HCEC 1CT (cell line): ENCODE measurements around the gene DNASE1L2.
"Not testable (repeated sequence)": the region's sequence is repeated elsewhere in the genome, so short reads cannot be mapped to it uniquely, and the experiment has no call there.

Experiments
- DNase-seq: peaks from one replicate; pipeline ENCODE4 v3.0.0-alpha.2; 2017

The DNASE1L2 gene

GRCh38 chr16:2242598-2242997 lies 6.4 kb downstream of the DNASE1L2 start:
- no peak for DNase-seq

DNA sequence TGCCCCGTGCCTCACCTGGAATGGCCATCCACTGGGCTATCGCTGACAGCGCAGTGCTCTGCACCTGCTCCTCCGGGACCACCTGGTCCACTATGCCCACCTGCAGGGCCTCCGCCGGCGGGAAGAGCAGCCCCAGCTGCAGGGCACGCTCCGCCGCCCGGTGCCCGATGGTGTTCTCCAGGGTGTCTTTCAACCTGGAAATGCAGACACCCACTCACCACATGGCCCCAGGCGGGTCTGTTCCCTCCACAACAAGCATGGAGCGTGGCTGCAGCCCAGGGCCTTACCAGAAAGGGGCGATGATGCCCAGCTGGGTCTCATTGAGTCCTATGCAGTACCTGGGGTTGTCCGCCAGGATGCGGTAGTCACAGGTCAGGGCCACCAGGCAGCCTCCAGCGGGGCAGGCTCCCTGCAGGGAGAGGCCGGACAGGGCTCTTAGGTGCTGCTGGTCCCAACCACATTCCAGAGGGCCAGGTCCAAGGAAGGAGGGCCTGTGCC lies 6.8 kb downstream of the DNASE1L2 start:
- DNase-seq = no peak

GRCh38 chr16:2243781-2244180 lies 7.5 kb downstream of the DNASE1L2 start:
- DNase-seq = no peak

DNA sequence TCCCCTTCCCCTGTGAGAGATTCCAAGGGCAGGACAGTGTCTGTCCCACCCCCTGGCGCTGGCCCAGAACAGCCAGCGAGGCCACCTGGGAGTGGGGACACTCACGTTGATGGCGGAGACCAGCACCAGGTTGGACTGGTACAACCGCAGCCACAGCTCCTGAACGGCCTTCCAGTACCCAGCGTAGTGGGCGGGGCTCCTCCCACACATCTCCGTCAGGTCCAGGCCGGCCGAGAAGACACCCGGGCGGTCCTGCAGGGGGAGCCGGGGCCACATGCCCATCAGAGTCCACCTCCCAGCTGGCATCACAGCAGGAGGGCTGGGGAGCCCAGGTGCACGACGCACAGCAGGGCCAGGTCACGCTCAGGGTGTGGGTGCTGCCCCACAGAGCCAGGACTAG lies 8.1 kb downstream of the DNASE1L2 start:
- DNase-seq = no peak

DNA sequence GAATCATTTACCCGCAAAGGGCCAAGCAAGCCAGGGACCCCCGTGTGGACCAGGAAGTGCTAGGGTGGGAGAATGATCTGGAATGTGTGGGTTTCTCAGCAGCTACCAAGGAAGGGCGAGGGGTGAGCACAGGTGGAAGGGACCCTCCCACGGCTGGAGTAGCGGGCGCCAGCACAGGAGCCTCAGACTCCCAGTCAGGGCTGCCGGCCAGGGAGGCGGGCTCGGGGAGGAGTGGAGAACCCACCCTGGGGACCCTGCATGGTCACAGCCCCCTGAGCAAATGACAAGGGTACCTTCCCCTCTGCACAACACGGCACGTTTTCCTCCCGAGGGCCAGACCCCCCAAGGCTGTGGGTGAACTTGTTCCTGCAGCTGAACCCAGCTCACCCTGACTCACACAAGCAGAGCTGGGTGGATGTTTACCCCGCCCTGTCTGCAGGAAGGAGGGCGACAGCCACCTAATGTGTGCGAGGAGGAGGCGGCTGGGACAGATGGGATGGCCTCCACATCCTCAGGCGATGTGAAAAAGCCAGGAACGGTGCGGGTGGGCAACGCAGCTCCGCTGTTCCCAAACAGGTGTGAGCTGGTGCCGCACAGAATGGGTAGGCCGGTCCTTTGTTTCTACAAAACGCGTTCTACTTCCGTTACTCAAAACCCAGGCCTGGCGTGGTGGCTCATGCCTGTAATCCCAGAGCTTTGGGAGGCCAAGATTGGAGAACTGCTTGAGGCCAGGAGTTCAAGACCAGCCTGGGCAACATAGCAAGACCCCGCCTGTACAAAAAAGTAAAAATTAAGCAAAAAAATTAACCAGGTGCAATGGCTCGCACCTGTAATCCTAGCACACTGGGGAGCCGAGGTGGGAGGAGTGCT lies 8.9 kb downstream of the DNASE1L2 start:
- DNase-seq = no peak

DNA sequence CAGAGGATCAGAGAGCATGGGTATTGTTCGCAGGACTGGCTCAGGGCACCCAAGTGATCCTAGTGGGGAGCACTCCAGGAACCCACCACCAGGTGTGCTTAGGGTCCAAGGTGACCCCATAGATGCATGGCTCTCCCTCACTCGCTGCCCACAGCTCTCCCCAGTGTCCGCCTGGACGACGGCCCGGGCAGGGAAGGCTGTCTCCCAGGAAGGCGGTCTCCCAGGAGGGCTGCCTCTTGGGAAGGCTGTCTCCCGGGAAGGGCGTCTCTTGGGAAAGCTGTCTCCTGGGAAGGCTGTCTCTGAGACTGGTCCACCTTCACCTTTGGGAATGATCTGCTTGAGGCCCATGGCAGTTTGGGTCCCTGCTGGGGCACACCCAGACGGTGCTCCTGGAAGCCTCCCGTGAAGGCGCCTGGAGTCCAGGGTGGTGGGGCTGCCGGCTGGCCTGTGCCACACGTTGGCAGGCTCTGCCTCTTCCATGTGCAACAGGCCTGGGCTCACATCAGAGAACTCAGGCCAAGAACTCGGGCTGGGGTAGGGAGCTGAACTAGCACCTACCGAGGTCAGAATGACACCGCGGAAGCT lies 10.1 kb downstream of the DNASE1L2 start:
- no peak for DNase-seq

GRCh38 chr16:2250652-2251295 lies 14.5 kb downstream of the DNASE1L2 start:
- DNase-seq = peak; percentile 14

DNA sequence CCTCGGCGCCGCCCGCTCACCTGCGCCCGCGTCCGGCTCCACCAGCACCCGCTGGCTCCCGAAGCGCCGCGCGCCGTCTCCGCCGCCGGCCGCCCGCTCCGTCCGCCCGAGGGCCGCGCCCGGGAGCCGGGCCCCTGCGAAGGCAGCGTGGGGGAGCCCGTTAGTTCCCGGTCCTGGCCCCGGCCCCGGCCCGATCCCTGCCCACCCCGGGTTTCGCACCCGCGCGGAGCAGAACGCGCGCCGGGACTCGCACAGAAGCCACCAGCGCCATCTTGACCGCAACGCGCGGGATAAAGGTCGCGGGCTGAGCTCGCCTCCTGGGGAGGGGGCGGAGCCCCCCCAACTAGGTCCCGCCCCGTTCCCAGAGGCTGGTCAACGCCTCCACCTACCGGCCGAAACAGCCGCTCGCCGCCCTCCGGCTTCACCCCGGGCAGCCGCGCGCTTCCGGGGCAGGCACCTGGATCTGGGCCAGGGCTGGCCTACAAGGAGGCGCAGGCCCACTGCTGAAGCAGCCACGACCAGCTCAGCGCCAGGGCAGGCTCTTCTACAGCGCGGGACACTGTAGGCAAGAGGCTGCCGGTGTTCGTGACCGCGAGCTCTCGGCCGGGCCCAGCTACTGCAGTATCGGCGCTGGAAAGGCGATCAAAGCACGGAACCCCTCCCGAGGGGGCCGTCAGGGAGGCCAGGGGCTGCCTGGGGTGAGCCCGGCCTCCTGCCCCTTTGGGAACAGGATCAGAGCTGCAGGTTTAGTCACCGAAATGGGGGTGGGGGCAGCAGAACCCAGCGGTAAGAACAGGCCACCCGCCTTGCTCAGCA lies 15.3 kb downstream of the DNASE1L2 start, which contains the start of gene ECI1:
Gene ECI1, minus strand, starts transcription at position 292 of the 816 bp plus-strand sequence. Its CDS starts 21 bp downstream, at position 271.
- peak; percentile 95 for DNase-seq

- DNase-seq = no peak
Measured at GRCh38 chr16:2252806-2253148, 16.5 kb downstream of the DNASE1L2 start.

GRCh38 chr16:2253293-2253692 lies 17.0 kb downstream of the DNASE1L2 start:
- no peak for DNase-seq

GRCh38 chr16:2256531-2257140 lies 20.4 kb downstream of the DNASE1L2 start:
- DNase-seq = no peak

DNA sequence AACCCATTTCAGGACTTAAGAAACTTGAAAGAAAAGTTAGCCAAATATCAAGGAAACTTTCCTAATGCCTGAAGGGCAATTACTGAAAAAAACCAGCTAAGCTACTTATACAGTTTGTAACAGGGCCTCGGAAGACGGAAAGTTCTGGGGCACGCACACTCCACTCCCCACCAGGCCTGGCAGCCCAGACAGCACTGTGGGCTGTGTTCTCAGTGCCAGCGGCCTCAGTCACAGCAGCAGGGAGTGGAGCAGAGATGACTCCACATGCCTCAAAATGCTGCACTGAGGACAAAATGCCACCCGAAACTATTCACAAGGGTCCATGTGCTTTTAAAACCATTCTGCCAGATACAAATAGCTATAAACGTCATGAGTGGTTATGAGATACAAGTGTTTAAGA lies 21.5 kb downstream of the DNASE1L2 start:
- no peak for DNase-seq

- DNase-seq = not testable (repeated sequence)
Measured at GRCh38 chr16:2258530-2258929, 22.3 kb downstream of the DNASE1L2 start.

GRCh38 chr16:2260250-2260649 lies 24.0 kb downstream of the DNASE1L2 start:
- no peak for DNase-seq

DNA sequence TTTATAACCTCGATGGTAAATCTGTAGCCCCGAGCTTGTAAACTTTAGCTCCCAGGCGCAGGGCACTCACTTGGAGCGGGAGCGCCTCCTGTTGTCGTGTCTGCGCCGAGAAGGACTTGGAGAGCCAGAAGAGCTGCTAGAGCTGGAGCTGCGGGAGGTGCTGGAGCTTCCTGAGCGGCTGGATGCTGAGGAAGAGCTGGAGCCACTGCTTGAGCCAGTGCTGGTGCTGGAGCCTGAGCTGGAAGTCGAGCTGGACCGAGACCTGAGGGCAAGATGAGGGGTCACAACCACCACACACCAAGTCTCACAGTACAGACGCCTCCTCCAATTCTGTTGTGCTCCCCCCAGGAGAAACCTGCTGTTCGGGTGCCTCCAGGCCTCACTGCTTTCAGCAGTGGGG lies 26.8 kb downstream of the DNASE1L2 start:
- not testable (repeated sequence) for DNase-seq

DNA sequence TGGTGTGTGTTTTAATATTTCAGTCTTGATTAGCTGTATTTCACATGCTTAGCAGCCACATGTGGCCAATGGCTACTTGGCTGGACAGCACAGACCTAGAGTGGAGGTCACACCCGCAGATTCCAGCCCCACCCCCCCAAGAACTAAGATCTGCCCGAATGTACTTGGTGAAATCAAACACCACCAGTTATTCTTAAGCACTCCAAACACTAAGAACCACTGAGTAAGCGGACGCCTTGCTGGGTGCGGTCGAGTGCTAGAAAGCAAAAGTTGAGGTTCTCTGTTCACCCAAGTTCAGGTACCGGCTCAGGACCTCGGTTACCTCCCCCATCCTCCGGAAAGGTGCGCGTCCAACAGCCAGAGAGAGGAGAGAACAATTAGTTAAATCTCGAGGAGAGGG lies 30.6 kb downstream of the DNASE1L2 start:
- peak; percentile 46 for DNase-seq

DNA sequence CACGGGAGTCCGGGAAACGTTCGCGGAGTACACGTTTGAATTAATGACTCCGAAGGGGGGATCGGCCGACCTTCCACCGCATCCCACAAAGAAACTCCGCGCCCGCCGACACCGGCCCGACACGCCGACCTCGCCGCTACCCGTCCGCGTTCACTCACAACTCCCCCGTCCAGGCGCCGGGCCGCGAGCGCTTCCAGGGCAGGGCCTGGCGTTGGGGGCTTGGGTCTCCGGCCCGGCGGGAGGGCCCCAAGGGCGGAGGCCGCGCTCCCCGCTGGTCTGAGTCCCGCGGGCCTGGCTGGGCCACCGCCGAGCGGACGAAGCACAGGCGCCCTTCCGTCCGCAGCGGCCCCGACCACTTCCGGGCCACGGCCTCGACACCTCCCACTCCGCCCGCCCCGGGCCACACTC lies 31.3 kb downstream of the DNASE1L2 start:
- DNase-seq = peak; percentile 51

DNA sequence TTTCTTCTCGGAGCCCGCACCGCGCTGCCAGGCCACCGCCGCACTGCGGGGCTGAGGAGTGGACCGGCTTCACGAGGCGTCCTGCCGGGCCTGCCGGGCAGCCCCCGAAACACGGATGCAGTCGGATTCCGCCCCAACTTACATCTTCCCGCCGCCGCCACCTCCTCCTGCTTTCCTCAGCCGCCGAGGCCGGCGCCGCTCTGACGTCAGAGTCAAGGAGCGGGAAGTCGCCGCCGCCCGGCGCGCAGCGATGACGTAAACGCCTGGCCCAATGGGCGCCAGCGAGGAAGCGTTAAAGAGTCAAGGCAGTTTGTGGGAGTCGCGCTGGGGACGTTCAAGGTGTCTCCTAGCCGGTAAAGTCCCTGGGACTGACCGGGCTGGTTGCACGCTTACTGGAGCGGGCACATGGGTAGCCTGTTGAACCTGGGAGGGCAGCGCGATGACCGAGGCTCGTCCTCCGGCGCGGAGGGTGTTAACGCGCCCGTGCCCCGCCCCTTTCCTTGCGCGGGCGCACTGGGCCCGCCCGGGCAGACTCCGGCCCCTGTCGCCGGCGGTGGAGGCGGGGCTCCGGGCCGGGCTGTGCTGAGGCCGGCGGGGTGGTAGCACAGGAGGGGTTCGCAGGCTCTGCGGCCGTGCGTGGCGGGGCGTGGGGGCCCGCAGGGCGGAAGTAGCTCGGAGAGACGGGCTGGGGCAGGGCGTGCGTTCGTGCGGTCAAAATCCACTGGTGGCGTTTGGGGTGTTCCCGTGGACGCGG lies 31.8 kb downstream of the DNASE1L2 start, which contains the start of gene RNPS1:
Gene RNPS1, minus strand, starts transcription at position 214 of the 754 bp plus-strand sequence. CDS start 3,483 bp downstream, outside the sequence.
- DNase-seq = peak; percentile 88

- no peak for DNase-seq
Measured at GRCh38 chr16:2270070-2270462, 33.8 kb downstream of the DNASE1L2 start.

DNA sequence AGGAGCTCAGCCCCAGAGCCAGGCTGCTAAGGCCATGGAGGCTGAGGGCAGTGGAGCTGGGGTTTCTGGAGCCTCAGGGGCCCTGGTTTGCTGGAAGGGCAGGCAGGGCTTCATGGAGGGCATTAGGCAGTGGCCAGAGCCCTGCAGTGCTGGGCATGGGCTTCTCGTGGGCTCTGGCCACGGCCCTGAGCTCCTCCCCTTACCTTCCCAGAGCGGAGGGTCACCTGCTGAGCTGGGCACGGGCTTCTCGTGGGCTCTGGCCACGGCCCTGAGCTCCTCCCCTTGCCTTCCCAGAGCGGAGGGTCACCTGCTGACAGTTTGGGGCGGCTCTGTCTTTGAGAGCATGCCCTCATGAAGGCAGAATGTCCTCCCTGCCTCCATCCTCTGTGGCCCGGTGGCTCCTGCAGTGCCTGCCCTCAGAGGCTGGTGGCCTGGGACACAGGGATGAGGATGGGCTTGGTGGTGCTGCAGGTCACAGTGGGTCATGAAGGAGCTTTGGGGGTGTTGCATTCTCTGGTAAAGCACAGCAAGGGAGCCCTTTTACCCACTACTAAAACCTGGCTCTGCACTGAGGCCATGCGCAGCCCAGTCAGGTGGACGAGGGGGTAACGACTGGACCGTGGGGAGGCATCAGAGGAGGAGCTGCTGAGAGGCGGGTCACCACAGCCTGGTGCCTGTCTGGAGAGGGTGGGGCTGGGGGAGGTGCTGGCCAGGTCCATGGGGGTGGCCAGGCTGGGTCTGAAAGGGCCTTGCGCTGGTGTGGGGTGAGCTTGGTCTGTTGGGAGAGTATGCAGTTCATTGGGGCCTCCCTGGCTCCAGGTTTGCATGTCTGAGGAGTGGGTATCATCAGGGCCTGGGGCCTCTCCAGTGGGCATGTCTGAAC lies 34.6 kb downstream of the DNASE1L2 start:
- DNase-seq = no peak
